IPS DF 4.7 (cell line): ENCODE measurements around the gene TULP1.

Experiments
- DNase-seq: peaks from one replicate; pipeline ENCODE4 v3.0.0-alpha.2; 2013; ENCODE audit warnings: low spot score; ENCODE audit errors: extremely low read depth

TULP1 gene

DNA sequence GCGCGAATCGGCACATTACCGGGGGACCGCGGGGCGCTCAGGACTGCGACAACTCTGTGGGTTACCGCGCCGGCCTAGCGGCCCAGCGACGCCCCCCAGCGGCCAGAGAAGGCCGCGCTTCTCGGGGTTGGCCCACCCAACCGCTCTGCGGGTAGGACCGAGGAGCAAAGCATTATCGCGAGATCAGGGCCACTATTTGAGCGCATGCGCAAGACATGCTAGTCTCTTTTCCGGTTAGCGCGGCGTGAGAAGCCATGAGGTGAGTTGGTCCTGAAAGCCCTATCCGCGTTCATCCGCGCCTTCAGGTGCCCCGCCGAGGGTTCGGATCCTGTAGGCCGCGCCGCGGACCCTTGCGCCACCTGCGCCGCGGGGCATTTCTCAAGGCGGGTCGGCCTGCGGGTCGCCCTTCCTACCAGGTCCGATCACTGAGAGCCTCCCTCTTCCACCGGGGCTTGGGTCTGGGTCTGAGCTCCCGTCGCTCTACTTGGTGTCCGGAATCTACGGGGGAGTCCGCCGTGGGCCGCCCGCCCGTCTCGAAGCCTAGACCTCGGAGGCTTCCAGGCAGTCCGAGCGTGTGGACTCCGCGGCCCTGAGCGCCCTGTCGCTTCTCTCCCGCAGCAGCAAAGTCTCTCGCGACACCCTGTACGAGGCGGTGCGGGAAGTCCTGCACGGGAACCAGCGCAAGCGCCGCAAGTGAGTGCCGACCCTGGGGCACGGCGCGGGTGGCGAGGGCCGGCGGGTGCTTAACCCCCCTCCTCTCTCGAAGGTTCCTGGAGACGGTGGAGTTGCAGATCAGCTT lies 44.3 kb downstream of the TULP1 start, which contains the start of gene RPL10A:
RPL10A (plus strand) TSS at position 221 of the 799 bp plus-strand sequence; CDS start at position 255, 34 bp downstream.
- DNase-seq = peak; percentile 96

- DNase-seq = no peak
These were observed 47.0 kb downstream of the TULP1 start for GRCh38 chr6:35465646-35466045.

GRCh38 chr6:35463292-35463691 lies 49.4 kb downstream of the TULP1 start:
- no peak for DNase-seq

DNA sequence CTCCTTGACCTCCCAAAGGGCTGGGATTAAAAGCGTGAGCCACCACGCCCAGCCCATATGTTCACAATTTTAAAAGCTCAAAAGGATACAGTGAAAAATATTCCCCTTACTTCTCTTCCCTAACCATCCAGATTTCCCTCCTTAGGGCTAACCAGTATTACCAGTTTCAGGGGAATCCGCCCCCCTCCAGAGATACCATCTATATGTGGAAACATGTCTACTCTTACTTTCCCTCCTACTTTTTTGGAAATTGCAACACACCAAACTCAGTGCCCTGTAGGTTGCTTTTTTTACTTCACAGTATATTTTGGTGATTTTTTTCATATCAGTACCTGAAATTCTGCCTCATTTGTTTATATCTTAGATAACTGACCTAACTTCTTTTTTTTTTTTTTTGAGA lies 51.4 kb downstream of the TULP1 start:
- DNase-seq = no peak

DNA sequence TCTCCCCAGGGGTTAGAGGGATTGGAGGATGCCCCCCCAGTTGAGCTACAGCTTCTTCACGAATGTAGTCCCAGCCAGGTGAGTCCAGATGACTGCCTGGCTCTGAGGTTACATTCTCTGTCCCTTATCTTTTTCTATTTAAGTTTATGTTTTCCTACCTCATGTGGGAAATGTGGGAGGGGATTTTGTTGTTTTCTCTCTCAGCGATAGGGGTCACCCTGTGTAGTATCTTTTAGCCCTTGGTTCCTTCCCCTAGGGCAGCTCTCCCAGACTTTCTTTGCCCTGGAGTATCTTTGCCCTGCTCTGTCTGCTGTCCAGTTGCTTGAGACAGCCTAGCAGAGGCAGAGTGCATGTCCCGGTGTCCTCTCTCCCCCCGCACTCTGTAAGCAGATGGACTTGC lies 54.8 kb downstream of the TULP1 start:
- no peak for DNase-seq

DNA sequence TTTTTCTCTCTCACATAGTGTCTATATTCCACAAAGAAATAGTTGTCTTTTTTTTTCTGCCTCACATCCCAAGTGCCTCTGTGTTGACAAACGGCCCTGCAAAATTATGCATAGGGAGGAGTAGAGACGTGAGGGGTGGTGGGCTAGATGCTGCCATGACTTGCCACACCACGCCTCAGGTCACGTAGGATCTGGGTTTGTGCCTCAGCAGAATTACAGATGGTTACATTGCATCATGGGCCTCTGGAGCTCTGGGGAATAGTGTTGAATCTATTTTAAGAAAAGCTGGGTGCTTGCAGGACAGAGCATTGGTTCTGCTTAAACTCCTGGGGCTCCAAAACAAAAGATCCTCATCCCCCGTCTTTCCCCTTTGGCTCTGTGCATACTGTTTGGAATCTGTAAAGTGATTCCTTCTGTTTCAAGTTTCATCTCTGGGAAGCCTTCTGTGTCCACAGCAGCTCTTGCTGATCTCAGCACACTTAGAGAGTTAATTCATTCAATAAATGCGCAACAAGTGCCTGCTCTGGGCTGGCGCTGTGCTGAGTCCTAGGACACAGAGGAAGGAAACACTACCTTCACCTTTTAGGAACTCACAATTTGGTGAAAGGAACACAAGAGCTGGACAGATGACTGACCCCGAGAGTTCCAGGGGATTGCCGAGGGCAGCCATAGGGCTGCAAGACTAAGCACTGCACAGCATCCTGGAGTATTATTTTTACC lies 58.1 kb downstream of the TULP1 start:
- DNase-seq = no peak

DNA sequence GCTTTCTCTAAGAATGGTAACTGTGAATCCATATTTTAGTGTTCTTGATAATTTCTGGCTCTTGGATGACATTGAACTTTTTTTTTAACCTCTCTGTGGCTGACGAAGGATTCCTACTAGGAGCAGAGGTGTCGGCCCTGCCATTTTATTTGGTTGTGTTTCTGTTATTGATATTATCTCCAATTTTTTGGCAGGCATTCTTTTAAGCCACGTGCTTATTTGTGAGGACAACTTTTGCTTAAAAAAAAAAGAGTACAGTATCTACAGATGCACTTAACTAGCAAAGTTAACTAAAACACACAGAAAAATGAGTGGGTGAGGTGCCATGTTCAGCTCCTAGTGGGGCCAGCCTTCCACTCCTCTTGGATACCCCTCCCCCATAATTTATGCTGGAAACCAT lies 59.5 kb downstream of the TULP1 start:
- no peak for DNase-seq

DNA sequence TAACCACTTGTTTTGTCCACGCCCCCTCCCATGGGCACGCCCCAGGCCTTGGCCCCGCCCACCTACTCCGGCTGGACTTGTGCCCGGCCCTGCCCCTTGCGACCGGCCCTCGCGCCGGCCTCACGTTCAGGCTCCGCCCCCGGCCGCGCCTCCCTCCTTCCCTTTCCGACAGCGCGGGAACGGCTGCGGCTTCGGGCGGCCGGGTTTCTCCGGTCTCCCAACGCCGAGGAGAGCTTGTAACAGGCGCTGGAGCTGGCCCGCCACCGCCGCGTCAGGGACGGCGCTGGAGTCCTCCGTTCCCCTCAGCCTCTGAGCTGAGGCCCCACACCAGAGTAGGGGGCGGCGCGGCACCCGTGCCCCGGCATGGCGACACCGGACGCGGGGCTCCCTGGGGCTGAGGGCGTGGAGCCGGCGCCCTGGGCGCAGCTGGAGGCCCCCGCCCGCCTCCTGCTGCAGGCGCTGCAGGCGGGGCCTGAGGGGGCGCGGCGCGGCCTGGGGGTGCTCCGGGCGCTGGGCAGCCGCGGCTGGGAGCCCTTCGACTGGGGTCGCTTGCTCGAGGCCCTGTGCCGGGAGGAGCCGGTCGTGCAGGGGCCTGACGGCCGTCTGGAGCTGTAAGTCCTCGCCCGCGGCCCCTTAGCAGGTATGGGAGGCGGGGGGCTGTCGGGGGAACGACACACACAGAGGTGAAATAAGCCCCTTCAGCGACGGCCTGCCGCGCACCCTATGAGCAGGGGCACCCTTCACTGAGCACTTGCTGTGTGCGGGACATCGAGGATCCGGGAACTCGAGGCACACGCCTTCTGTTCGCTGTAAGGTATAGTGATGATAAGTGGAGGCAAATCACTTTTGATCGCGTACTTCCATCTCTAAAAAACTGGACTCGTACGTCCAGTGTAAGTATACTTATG lies 60.3 kb downstream of the TULP1 start, which contains the start of gene FANCE:
FANCE (plus strand) TSS at position 156 of the 908 bp plus-strand sequence; CDS start at position 364, 208 bp downstream.
- DNase-seq = no peak

GRCh38 chr6:35451354-35452182 lies 61.1 kb downstream of the TULP1 start:
- DNase-seq = no peak

GRCh38 chr6:35449287-35449881 lies 63.3 kb downstream of the TULP1 start:
- DNase-seq = no peak

GRCh38 chr6:35448191-35448590 lies 64.5 kb downstream of the TULP1 start:
- no peak for DNase-seq
